ENCODE measurements around the gene ZP1. TPM values are rescaled to one million over a fixed set of nuclear protein-coding genes. Genes with fewer than 3 reads are reported as not detected.

ZP1 gene
- total and polyA plus RNA-seq, 8 donors, result 0.43 to 8.6 (median 2.4) TPM; not detected in 4

DNA sequence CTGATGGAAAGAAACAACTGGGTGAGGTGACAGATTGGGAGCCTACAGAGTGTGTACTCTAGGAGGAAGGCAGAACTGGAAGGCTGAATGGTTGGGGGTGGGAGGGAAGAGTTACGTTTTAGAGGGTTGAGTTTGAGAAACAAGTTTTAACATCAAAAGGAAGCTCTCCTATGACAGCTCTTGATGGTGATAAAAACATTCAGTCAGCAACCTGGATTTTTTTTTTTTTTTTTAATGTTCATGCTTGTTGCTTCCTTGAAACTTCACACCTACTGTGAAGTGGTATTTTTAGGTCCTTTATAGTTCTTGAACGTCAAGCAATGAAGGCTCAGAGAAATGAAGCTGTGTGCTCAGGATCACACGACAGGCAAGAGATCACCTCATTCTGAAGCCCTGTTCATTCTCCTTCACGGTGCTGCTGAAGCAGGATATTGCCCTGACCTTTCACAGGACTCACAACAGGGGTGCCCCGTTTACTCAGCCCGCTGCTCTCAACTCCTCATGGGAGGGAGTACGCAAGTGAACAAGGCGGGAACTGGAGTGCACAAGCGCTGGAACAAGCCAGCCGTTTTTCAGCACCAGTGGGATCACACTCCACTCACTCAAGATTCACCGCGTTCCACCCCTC is 45.0 kb downstream of the ZP1 start:
- peak in 1 of 2 donors; percentile 37 for DNase-seq
- H3K27ac ChIP-seq, result peak overlapping the region in 3 of 5 donors; percentile 91 to 98 (median 97)
- H3K4me3 ChIP-seq, result no peak overlapping the region
- no peak for TF ChIP-seq POLR2A (IDR thresholded peaks at IDR 0.05)
- TF ChIP-seq, protein P1, sequence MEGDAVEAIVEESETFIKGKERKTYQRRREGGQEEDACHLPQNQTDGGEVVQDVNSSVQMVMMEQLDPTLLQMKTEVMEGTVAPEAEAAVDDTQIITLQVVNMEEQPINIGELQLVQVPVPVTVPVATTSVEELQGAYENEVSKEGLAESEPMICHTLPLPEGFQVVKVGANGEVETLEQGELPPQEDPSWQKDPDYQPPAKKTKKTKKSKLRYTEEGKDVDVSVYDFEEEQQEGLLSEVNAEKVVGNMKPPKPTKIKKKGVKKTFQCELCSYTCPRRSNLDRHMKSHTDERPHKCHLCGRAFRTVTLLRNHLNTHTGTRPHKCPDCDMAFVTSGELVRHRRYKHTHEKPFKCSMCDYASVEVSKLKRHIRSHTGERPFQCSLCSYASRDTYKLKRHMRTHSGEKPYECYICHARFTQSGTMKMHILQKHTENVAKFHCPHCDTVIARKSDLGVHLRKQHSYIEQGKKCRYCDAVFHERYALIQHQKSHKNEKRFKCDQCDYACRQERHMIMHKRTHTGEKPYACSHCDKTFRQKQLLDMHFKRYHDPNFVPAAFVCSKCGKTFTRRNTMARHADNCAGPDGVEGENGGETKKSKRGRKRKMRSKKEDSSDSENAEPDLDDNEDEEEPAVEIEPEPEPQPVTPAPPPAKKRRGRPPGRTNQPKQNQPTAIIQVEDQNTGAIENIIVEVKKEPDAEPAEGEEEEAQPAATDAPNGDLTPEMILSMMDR (IDR thresholded peaks at IDR 0.05), result no peak
- TF ChIP-seq POLR2AphosphoS5 (IDR thresholded peaks at IDR 0.05), result no peak
- TF ChIP-seq EP300 (IDR thresholded peaks at IDR 0.05), result no peak
- no peaks in the 10 kb centered on the region for H3K36me3 ChIP-seq
- intact Hi-C loops (cut with DNase I; ENCODE audit: low total_unique reads), result no loop called here
- 69 to 77% (median 72%) methylated on average over 12 of the region's 12 CpGs for WGBS, 5 donors
- no peaks in the 10 kb centered on the region for H3K9me3 ChIP-seq
- H3K27me3 ChIP-seq, result no peaks in the 10 kb centered on the region
- H3K4me1 ChIP-seq, result peaks cover 28 to 47% (median 42%) of the 10 kb centered on the region in 4 donors

DNA sequence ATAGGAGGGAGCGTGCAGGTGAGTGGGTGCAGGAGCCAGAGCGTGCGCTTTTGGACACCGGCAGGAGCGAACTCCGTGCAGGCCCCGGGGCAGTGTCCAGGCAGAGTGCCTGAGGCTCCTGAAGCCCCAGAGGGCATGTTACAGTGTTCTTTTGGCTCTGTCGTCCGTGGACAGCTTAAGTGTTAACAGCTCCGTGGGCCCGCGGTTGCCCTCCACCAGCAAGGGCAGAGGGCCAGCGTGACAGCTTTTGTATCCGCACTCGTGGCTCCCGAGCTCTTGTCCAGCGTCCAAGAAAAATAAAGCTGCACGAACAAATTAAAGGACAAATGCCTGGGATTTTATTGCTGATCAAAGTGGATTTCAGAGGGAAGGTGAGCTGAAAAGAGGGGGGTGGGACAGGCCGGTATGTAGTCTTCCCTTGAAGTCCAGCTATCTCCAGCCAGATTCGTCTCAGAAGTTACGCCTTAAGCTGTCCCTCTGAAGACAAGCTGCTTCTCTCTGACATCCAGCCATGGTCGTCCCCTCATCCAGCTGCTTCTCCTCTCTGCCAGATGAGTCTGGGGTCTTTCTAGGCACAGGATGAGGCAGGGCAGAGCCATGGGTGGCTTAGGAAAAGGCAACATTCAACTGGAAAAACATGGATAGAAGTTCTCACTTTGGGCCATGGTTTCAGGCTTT is 45.6 kb downstream of the ZP1 start:
- intact Hi-C loops (cut with DNase I; ENCODE audit: low total_unique reads), result no loop called here
- WGBS, 5 donors, result 50 to 74% (median 60%) methylated on average over 21 to 22 of the region's 22 CpGs
- peak overlapping the region; percentile 66 to 93 (median 86) for H3K4me3 ChIP-seq
- no peak for TF ChIP-seq EP300 (IDR thresholded peaks at IDR 0.05)
- TF ChIP-seq POLR2AphosphoS5 (IDR thresholded peaks at IDR 0.05), result no peak
- no peak for TF ChIP-seq POLR2A (IDR thresholded peaks at IDR 0.05)
- TF ChIP-seq, protein P1 (IDR thresholded peaks at IDR 0.05), result no peak
- H3K36me3 ChIP-seq, result no peaks in the 10 kb centered on the region
- H3K27ac ChIP-seq, result peak overlapping the region; percentile 3 to 98 (median 95)
- peaks cover 28 to 50% (median 45%) of the 10 kb centered on the region in 4 donors for H3K4me1 ChIP-seq
- peak in 1 of 2 donors; percentile 46 for DNase-seq
- no peaks in the 10 kb centered on the region for H3K9me3 ChIP-seq
- no peaks in the 10 kb centered on the region for H3K27me3 ChIP-seq

DNA sequence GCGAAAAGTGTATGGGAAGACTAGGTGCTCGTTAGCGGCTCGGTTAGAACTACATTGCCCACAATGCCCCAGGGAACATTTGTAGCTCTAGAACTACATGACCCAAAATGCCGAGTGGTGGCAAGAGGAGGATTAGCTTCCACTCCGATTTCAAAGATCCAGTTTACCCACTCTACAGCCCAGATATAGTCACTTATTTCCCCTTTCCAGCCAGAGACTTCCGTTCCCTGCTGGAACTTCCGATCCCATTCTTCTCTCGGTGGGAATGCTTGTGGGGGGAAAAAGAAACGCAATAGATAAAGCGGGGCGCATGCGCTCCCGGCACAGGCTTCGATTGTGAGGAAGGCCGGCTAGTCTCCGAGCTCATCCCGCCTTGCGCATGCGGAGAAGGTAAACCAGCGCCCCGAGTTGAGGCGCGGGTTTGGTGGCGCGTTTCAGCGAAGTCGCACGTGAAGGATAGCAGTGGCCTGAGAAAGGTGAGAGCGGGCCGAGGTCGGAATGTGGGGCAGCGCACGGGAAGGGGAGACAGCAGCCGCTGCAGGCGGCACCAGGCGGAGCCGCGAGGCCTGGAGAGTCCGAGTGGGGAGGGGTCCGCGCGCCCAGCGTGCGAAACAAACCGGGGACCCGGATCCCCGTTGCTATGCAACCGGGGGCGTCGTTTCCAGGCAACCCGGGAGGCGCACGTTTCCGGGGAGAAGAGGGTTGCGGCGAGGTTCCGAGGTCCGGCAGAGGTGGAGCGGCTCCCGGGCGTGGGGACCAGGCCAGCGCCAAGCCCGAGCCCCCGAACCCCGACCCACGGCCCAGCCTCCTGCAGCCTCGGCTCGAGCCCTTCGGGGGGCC is 46.7 kb downstream of the ZP1 start, which contains the start of gene TMEM109:
Gene TMEM109 (plus strand): TSS at position 366 of the 840 bp plus-strand sequence. CDS start 5,536 bp downstream, outside the sequence.
- Histone ChIP-seq H3K4me3 (peak within 1 kb of the TSS; percentile 66 to 93 (median 86)), H3K27ac (peak within 1 kb of the TSS; percentile 77 to 98 (median 95)), H3K9me3 (no peaks in the 10 kb centered on the region), H3K36me3 (no peaks in the 10 kb centered on the region), H3K27me3 (no peaks in the 10 kb centered on the region), H3K4me1 (peaks cover 28 to 60% (median 55%) of the 10 kb centered on the region in 4 donors)
- DNase-seq, result peak; percentile 90 to 96
- WGBS, 5 donors, result 0 to 1% (median 0%) methylated on average over 53 to 70 of the region's 70 CpGs
- intact Hi-C loops (cut with DNase I; ENCODE audit: low total_unique reads), result no loop called here
- TF ChIP-seq POLR2AphosphoS5 (IDR thresholded peaks at IDR 0.05), result peak; percentile 55 to 82 (median 78)
- TF ChIP-seq EP300 (IDR thresholded peaks at IDR 0.05), result no peak
- no peak for TF ChIP-seq POLR2A (IDR thresholded peaks at IDR 0.05)
- TF ChIP-seq, protein P1 (IDR thresholded peaks at IDR 0.05), result peak in 1 of 7 experiments; percentile 20

Data from stomach (tissue), 9 donors.